Right ventricle myocardium inferior (tissue), 1 donor: ENCODE data around the gene DNAH9. TPM values are rescaled to one million over a fixed set of nuclear protein-coding genes. Genes with fewer than 3 reads are reported as not detected.

Experiments
- ATAC-seq: fragments of 200-7000 bp; cut with Tn5 transposase; one replicate; pipeline ENCODE4 v1.9.1; 2020; ENCODE audit warnings: mild to moderate bottlenecking, moderate library complexity
- DNase-seq: peaks from one replicate; pipeline ENCODE4 v3.0.0; 2021; ENCODE audit errors: missing footprints
- intact Hi-C: fragments of 100-400 bp; cut with DNase I; formaldehyde crosslinking; loops from one replicate; pipeline ENCODE4 v1.11.0; 2022
- total RNA-seq: library from RNA; stranded (reverse); fragmentation: NEBNext Ultra II Directional; extraction: Animal tissue kit (Norgen Biotek cat#: 25700); gene quantifications from one replicate; pipeline ENCODE4 v1.2.1, GENCODE V29; 2021
- donor health status: DM: no; HTN: yes; CAD: no; lungs with severe emphysema.

The DNAH9 gene
- total RNA-seq, 1 donor from 2014 or later, result not detected

DNA sequence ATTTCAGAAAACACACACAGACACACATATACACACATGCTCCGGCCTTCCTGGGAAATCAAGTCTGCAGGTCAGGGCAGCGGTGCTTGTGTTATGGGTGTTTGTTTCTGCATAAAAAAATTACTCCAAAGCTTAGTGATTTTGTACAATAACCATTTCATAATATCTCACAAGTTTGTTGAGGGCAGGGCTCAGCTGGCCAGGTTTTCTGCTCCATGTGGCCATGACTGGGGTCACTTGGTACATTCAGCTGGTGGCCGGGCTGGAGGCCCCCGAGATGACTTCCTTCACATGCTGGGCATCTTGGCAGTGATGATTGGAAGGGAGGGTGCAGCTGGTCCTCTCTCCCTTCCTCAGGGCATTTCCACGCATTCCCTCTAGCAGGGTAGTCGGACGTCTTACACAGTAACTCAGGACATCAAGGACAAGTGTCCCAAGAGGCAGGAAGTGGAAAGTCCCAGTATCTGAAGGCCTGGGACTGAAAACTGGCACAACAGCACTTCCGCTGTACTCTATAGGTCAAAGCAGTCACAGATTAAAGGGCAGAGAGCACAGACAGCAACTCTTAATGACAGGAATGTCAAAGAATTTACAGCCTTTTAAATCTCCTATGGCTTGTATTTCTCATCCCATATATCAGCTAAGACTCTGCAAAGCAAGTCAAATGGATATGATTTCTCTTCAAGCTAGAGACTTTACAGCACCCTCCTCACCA is 271.6 kb downstream of the DNAH9 start:
- DNase-seq, result no peak
- ATAC-seq, result no peak
- intact Hi-C loops, result no loop called here

DNA sequence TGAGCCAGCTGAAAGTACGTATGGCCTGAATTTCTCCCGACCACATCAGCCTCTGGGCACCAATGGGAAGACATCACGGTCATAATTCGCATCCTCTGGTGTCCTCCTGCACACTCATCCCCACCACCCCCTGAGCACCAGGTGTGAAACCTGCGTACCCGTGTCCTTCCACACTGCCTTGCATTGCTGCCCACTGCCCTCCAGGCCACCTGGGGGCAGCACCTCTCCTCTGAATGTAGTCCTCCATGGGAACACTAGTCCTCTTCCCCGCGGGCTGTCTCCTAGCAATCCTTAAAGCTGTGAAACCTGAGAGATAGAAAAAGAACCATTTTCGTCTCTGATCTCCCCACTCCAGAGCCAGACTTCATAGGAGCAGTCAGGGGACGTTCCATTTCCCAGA is 273.5 kb downstream of the DNAH9 start:
- ATAC-seq (no peak), DNase-seq (no peak)
- intact Hi-C loops, result no loop called here

DNA sequence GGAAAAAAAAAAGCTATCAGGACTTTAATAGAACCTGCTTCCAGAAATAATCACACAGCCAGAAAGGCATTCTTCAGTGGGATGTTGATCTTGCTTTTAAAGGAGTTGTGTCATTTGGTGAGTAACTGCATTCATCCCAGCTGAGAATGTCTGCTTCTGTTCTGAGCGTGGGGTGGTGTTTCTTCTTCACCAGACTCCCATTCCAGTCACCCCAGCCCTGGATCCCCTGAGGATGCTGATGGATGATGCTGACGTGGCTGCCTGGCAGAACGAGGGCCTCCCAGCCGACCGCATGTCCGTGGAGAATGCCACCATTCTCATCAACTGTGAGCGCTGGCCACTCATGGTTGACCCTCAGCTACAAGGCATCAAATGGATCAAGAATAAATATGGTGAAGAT is 276.5 kb downstream of the DNAH9 start:
- intact Hi-C loops, result no loop called here
- ATAC-seq (no peak), DNase-seq (no peak)

DNA sequence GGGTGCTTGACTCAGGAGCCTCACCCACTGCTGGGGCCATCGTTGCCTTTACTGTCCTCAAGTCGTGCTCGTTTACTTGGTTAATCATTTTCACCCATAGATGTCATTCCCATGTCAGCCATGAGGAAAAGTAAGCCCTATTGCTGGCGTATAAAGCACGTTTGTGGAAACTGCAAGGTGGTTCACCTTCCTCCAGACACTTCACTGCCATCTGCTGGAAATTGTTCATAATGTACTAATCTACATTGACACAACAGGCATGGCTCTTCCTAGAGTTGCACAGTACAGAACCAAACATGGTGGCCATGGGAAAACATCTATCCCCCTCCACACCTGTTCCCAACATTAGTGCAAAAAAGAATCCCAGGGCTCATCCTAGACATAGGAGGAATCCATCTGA is 282.4 kb downstream of the DNAH9 start:
- DNase-seq (no peak), ATAC-seq (no peak)
- intact Hi-C loops, result no loop called here

DNA sequence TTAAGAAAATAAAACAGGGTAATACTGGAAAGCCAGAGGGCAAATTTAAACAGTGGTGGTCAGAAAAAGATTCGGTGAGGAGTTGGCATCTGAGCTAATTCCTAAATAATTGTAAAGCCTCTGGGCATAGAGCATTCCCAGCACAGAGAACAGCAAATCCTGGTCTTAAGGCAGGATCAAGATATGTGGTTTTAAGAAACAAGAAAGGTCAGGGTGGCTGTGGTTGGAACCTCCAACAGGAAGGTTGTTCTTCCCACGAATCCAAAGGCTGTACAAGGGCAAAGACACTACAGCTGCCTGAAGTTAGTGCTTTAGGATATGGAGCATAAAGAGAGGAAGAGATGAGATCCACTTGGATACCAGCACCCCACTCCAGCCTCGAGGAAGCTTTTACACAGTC is 284.4 kb downstream of the DNAH9 start:
- DNase-seq (no peak), ATAC-seq (no peak)

DNA sequence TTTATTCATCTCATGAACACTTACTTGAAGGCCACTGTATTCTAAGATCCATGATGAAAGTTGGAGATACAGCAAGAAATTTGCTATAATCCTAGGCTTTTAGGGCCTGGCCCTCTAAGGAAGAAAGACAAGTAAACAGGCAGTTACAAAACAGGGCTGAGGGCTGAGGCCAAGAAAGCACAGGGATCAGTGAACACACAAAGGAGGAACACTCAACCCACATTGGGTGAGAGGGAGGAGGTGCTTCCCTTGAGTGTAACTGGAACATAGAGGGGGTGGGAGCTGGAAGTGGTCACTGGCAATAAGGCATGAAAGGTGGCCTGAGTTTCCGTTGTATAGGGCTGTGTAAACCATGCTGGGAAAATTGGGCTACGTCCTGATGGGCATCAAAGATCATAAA is 286.8 kb downstream of the DNAH9 start:
- ATAC-seq (no peak), DNase-seq (no peak)
- intact Hi-C loops, result loop anchor here (1.0 kb wide), 1 partner anchor 12 kb away; no protein-coding TSS in a partner anchor

More for the DNA sequence above, 284.4 kb downstream of the DNAH9 start:
- intact Hi-C loops, result no loop called here

DNA sequence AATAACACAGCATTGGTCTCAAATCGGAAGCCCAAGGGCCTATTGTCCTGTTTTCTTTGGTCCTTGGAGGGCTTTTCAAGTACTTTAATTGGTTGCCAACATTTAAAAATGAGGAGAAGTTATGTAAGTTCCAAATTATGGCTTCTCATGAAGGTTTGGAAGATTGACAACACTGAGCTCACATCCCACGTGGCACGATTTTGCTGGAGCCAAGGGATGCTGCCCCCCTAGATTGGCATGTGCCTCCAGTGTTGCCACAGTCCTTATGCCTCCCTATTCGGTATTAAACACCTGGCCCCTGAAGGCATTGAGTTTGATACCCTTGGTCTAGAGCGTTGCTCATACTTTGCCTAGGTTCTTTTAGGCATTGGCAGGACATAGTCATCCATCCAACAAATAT is 291.0 kb downstream of the DNAH9 start:
- no peak for ATAC-seq
- intact Hi-C loops, result no loop called here
- DNase-seq, result no peak

DNA sequence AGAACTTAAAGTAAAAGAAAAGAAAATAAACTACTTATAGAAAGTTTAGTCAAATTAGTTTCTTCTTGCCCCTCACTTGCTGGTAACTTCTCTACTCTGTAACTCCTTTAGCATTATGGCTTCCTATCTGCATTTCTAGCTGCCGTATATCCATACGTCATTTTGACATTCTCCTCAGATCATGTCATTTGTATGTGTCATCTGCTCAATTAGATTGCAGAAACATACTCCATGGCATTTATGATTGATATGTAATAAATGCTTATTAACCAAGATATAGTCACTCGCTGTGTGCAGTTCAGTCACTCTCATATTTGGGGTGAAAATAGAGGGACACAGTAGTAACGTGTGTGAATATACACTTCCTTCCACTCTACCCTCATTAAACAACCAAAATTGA is 295.6 kb downstream of the DNAH9 start:
- intact Hi-C loops, result no loop called here
- DNase-seq (no peak), ATAC-seq (no peak)

DNA sequence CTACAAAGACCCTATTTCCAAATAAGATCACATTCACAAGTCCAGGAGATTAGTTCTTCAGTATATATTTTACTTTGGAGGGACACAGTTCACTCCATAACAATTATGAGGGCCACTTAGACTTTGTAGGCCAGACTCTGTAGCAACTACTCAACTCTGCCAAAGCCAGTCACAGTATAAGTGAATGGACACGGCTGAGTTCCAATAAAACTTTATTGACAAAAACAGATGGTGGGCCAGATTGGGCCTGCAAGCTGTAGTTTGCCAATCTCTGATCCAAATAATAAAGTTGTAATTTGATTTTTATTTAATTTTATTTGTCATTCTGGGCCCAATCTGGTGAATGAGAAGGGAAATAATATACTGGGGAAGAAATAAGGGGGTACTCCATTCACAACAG is 297.9 kb downstream of the DNAH9 start:
- ATAC-seq (no peak), DNase-seq (no peak)
- intact Hi-C loops, result no loop called here

DNA sequence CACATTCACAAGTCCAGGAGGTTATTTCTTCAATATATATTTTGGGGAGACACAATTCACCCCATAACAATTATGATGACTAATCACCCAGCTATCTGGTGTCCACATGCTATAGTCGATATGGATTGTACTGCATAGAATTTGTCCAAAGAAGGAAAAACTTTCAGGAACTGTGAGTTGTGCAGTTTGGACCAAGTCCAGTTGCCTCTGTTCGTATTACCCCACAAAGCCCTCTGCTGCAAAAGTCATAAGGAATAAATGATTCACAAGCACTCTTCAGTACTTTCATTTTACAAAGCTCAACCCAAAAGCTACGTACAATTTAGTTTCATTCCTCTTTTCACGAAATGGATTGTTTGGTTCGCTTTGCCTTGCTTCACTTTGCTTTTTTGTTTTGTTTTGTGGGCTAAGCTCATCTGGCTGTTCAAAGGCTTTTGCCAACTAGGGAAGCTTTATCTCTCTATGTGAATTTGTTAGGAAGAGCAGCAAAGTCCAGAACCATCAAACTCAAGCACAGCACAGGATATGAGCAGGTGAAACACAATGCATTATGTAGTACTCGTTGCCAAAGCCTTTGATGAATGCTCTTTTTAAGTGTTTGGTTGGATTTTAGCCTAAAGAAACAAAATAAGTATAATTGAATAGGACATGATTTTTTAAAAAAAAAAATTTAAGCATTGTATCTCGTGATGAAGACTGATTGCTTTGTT is 300.4 kb downstream of the DNAH9 start:
- intact Hi-C loops, result no loop called here
- DNase-seq, result no peak
- no peak for ATAC-seq

DNA sequence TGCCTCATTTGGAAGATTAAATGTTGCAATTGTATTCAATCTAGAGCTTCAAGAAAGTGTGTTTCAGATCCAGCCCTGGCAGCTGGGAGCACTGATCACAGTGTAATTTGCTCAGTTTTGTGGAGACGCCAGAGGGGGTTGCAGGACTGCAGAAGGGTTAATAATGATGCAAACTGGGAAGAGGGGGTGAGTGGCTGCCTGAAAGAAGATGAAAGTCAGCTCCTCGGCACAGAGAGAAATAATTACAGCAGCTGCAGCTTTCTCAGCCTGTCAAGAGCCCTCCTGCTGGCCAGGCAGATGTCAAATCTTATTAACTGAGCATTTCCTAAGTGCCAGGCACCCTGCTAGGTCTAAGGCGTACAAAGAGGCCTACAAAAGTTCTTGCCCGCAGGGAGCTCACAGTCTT is 301.3 kb downstream of the DNAH9 start:
- DNase-seq, result no peak
- intact Hi-C loops, result no loop called here
- peak; percentile 76 for ATAC-seq

DNA sequence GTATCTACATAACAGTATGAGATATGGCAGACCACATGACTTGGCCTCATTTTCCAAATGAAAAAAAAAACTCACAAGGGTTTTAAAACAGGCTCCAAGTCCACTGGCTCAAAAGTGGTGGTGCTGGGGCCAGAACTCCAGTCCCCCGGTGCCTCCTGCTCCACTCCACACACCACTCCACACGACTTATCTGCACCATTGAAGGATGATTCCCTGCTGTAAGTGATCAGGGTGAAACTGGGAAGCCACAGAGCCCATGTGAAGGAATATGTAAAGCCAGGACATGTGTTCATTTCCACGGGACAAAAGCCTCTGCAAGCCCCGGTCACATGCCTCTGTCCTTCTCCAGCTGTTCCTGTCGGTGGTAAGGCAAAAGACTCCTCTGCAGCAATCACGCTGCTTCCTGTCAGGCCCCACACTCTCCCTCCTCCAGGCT is 301.8 kb downstream of the DNAH9 start:
- intact Hi-C loops, result no loop called here
- no peak for DNase-seq
- peak; percentile 91 for ATAC-seq

DNA sequence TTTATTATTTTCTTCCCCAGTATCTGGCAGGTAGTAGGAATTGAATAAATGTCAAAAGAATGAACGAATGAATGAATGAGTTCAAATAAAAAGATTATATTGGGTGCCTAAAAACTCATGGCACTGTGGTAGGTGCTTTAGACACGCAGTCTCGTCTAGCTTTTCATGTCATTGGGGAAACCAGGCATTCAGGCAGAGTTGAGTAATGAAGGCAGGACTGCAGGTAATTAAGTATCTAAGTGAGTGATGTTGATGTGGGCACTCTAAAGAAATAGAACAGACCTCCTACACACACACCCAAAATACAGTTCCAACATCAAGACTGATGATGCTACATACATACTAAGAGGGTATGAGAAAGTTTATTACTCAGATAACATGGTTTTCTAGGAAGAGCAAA is 302.4 kb downstream of the DNAH9 start:
- no peak for ATAC-seq

DNA sequence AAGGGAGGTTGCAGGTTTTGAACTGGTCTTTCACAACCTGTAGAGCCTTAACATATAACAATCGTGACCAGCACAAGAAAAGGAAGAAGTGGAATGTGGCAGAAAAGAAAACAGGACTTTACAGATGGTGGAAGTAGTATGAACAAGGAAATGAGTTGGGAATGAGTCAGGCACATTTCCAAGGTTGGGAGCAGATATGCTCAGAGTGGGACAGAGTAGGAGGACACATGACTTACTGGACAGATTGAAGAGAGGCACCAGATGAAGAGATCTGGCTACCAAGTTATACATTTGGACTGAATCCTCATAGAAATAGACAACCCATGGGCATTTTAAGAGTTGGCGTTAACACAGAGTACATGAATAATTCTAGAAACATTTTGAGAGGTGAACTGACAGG is 303.7 kb downstream of the DNAH9 start:
- DNase-seq, result no peak
- ATAC-seq, result no peak
- intact Hi-C loops, result no loop called here

More for the DNA sequence above, 302.4 kb downstream of the DNAH9 start:
- DNase-seq, result no peak
- intact Hi-C loops, result no loop called here

DNA sequence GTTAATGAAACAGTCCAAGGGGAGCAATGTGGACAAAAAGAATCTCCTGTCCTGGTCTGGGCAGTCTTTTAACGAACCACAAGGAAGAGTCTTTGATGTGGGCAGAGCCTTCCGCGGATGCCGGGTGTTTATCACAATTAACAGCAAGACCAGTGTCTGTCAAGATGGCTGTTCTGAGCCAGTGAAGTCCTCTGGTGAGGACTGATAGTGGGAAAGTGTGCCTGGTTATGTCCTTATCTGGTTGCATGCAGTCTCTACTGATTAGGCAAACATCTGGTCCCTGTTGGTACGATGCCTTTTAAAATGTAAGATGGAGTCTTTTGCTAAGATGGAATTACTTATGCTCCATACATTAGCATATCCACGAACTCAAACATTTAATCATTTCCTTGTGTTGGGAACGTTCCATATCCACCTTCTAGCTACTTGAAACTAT is 310.5 kb downstream of the DNAH9 start:
- intact Hi-C loops, result no loop called here
- no peak for DNase-seq
- ATAC-seq, result no peak

DNA sequence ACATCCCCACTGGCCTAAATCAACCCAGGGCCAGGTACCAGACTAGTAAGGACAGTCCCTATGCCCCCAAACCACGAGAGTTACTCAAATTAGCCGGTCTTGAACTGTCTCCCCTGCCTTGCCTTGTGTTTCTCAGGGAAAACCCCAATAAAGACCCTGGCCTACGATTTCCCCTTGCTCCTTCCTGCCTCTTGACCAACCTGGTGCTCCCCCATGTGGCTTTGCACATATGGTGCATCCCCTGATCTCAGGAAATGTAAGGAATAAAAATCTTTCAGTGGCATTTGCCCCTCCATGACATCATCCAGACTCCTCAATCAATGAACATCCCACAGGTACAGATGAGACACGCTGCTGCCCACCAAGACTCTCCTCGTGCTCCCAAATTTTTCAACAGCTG is 311.1 kb downstream of the DNAH9 start:
- intact Hi-C loops, result no loop called here
- ATAC-seq (no peak), DNase-seq (no peak)

DNA sequence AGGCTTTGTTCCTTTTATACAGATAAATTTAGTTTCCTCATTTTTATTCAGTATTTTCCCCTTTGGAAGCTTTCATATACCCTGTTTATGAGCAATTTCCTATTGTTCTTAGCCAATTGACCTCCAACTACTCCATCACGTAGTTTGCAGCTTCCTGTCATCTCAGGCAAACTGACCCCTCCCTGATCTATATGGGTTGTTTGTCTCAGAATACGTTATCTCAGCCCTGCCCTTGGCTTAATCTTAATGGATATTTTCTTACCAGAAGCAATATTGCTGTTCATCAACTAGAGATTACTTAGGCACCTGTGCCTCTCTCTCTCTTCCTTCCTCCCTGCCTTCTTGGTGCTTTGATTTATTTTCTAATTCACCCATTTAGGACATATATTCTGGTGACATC is 317.8 kb downstream of the DNAH9 start:
- intact Hi-C loops, result no loop called here
- DNase-seq (no peak), ATAC-seq (no peak)

DNA sequence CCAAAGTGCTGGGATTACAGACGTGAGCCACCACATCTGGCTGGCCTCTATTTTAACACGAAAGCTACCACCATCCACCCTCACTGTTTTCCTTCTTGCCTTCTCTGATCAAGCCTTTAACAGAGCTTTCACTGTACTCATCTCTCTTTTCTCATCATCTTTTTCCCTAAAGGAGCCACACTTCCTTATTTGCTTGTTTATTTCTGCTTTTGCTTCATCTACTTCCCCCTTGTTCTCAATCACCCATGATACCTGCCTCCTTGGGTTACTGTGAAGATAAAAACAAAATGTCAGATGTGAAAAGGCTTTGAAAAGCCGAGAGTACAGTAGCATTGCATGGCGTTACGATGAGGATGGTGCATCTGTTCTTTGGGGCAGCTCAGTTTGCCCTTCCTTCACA is 319.1 kb downstream of the DNAH9 start:
- intact Hi-C loops, result no loop called here
- DNase-seq, result no peak
- no peak for ATAC-seq

DNA sequence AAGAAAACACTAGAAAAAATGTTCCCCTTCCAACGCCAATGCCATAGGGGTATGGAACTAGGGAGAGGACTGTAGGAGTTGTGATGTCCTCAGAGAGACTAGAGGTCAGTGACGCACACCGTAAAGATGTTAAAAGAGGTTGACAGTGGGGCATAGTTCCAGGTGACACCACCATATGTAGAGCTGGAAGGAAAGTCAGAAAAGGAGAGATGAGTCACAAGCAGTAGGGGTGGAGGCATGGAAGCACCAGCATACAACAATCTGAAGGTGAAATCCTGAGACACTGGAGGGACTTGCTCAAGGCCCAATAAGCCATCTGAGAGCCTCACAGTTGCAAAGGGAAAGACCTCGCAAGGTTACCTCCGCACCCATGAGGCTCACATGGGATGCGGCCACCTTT is 323.0 kb downstream of the DNAH9 start:
- DNase-seq, result no peak
- intact Hi-C loops, result no loop called here

DNA sequence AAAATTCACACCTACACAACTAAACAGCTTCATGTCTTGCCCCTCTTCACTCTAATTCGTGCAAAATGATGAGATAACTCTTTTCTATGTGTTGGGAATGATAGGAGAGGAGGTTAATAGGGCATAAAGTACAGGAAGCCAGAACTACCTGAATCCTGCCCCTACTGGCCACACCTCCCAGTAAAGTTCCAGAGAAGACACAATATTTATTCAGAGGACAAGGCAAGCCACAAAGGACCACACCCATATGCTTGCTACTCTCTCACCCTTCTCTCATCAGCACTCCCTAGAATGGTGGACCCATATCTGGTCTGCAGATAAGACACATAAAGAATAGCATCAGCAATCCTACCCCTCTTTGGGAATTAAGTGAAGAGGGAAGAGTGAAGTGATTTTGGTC is 324.4 kb downstream of the DNAH9 start:
- DNase-seq, result no peak
- no peak for ATAC-seq
- intact Hi-C loops, result no loop called here

More for the DNA sequence above, 323.0 kb downstream of the DNAH9 start:
- no peak for ATAC-seq
